Colonic mucosa (tissue), 4 donors: ENCODE results near the gene MITD1. TPM values are rescaled to one million over a fixed set of nuclear protein-coding genes. Genes with fewer than 3 reads are reported as not detected.

ENCODE experiments used
- DNase-seq: peaks from one replicate; pipeline ENCODE4 v3.0.0-alpha.2; 2020
- H3K27ac ChIP-seq: fragments of 200-600 bp; one replicate; pipeline ENCODE4 v1.8.0; 2021
- H3K27me3 ChIP-seq: fragments of 200-600 bp; one replicate; pipeline ENCODE4 v1.8.0; 2021
- H3K36me3 ChIP-seq: fragments of 200-600 bp; one replicate; pipeline ENCODE4 v1.8.0; 2021
- H3K4me1 ChIP-seq: fragments of 200-600 bp; one replicate; pipeline ENCODE4 v1.8.0; 2021; ENCODE audit warnings: mild to moderate bottlenecking
- H3K4me3 ChIP-seq: fragments of 200-600 bp; one replicate; pipeline ENCODE4 v1.8.0; 2021
- H3K9ac ChIP-seq, 2 donors: one replicate each; pipeline ENCODE4 v1.7.0; 2013; ENCODE audit warnings: control low read depth in 2 of 2, low read depth in 2 of 2, low read length in 2 of 2
- H3K9me3 ChIP-seq: fragments of 200-600 bp; one replicate; pipeline ENCODE4 v1.8.0; 2021
- CTCF ChIP-seq: fragments of 200-600 bp; IDR thresholded peaks from one replicate; pipeline ENCODE4 v1.8.0; 2022; ENCODE audit warnings: antibody characterized with exemption, mild to moderate bottlenecking
- intact Hi-C: fragments of 100-400 bp; cut with DNase I; formaldehyde crosslinking; loops from one replicate; pipeline ENCODE4 v1.14.1; 2022
- total RNA-seq, 2 donors: library from RNA; stranded (reverse); fragmentation: NEBNext Ultra II Directional in 1 of 2; extraction: Animal tissue kit (Norgen Biotek cat#: 25700) in 1 of 2; gene quantifications; one replicate each; pipeline ENCODE4 v1.2.1, GENCODE V29; 2021
- donor health status: healthy.
- donor health status: DM: no; HTN: no; CAD: no.
- donor health status: DM: no; HTN: no; CAD: no.

MITD1 gene
- total RNA-seq, 2 donors from 2014 or later: 24.6 to 25.3 TPM

- peaks cover 12% of the 10 kb centered on the region for H3K36me3 ChIP-seq
- no peak overlapping the region for H3K27ac ChIP-seq
- H3K9ac ChIP-seq: no peak overlapping the region
- TF ChIP-seq CTCF: no peak
- DNase-seq: no peak
- no peak overlapping the region for H3K4me3 ChIP-seq
- H3K9me3 ChIP-seq: no peaks in the 10 kb centered on the region
- H3K4me1 ChIP-seq: no peaks in the 10 kb centered on the region
- intact Hi-C loops: no loop called here
- no peaks in the 10 kb centered on the region for H3K27me3 ChIP-seq
These were observed 14.6 kb downstream of the MITD1 start for GRCh38 chr2:99166218-99166617.

- H3K9me3 ChIP-seq: no peaks in the 10 kb centered on the region
- H3K4me3 ChIP-seq: no peak overlapping the region
- H3K9ac ChIP-seq: no peak overlapping the region
- no peak overlapping the region for H3K27ac ChIP-seq
- intact Hi-C loops: loop anchor here (10.0 kb wide), 1 partner anchor 335 kb away; the partner anchor contains the start of gene REV1
- no peaks in the 10 kb centered on the region for H3K36me3 ChIP-seq
- no peak for DNase-seq
- TF ChIP-seq CTCF: no peak
- no peaks in the 10 kb centered on the region for H3K4me1 ChIP-seq
- no peaks in the 10 kb centered on the region for H3K27me3 ChIP-seq
These were observed 21.3 kb downstream of the MITD1 start for GRCh38 chr2:99159594-99159993.

DNA sequence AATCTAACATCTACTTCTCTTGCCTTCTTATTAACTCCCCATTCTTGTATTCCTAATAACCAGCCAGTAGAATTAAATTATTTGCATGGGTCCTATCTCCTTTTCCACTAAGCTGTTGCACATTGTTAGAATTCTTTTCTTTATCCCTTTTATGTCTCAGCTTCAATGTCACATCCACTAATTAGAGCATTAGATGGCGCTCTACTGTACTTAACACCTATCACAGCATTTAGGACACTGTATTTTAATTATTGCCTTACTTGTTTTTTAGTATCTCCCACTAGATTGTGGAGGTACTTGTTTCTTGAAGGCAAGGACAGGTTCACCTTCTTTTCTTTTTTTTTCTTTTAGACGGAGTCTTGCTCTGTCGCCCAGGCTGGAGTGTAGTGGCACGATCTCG is 22.3 kb downstream of the MITD1 start:
- H3K27me3 ChIP-seq: no peaks in the 10 kb centered on the region
- H3K9me3 ChIP-seq: no peaks in the 10 kb centered on the region
- TF ChIP-seq CTCF: no peak
- H3K4me1 ChIP-seq: no peaks in the 10 kb centered on the region
- no peak overlapping the region for H3K9ac ChIP-seq
- no peak overlapping the region for H3K4me3 ChIP-seq
- no peaks in the 10 kb centered on the region for H3K36me3 ChIP-seq
- DNase-seq: no peak
- intact Hi-C loops: loop anchor here (10.0 kb wide), 1 partner anchor 336 kb away; the partner anchor contains the start of gene REV1
- no peak overlapping the region for H3K27ac ChIP-seq

DNA sequence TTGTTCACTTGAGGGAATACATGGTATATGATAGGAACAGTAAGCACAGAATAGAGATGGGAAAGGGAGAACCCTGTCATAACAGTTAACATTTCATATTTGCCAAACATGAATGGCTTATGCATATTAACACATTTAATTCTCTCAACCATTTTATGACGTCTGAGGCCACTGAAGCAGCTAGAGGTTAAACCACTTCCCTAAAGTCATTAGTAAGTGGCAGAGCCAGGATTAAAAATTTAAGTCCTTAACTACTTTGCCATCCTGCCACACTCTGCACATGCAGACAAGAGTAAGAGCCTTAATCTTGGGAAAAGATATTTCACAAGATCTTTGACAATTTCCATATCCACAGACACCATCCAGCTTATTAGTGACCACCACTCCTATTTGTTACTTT is 24.0 kb downstream of the MITD1 start:
- Histone ChIP-seq H3K27me3 (no peaks in the 10 kb centered on the region), H3K27ac (no peak overlapping the region), H3K4me1 (no peaks in the 10 kb centered on the region), H3K9me3 (no peaks in the 10 kb centered on the region), H3K9ac (no peak overlapping the region), H3K4me3 (no peak overlapping the region), H3K36me3 (no peaks in the 10 kb centered on the region)
- intact Hi-C loops: loop anchor here (10.0 kb wide), 1 partner anchor 338 kb away; the partner anchor contains the start of gene REV1
- DNase-seq: no peak
- TF ChIP-seq CTCF: no peak

DNA sequence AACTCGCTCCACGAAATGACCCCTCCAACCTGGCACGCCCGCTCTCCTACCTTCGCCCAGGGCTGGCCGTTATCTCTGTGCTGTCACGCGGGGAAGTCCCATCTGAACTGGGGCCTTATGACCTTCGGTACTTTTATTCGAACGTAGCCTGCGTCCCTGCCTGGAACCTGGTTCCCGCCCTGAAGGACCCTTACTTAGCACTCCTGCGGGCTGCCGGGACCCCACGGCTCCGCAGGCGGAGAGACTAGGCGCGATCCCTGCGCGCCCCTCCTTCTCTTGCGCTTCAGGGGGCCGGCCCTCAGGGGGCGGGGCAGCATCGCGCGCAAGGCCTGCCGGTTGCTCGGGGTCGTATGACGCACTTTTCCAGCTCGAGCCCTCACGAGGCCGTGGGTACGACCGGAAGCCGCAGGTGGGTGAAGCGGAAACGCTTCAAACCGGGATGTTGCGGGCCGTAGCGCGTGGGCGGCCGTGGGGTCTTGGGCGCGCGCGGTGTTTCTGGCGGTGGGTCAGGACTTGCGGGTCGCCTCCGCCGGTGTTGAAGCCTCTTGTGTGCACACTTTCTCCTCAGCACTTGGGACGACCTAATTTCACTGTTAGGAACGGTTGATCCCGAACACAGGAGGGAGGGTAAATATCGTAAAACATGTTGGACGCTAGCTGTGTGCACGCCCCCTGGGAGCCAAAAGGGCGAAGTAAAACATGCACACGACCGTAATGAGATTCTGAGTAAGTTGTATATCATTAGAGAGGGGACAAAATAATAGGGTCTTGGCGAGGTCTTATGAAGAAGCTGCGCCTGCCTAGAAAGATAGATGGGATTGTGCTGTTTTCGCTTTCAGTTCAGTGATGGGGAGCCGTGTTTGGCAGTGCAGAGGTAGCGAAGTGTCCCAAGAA is 26.0 kb downstream of the MITD1 start, which contains the start of the genes LIPT1 and TSGA10:
LIPT1 (plus strand) TSS at position 325 of the 894 bp plus-strand sequence. CDS start 6,991 bp downstream, outside the sequence.
TSGA10 (minus strand) TSS at position 300 of the 894 bp plus-strand sequence. CDS start 45,503 bp downstream, outside the sequence.
- Histone ChIP-seq H3K4me1 (no peaks in the 10 kb centered on the region), H3K27ac (peak within 1 kb of the TSS; percentile 92), H3K27me3 (no peaks in the 10 kb centered on the region), H3K36me3 (no peaks in the 10 kb centered on the region), H3K9me3 (no peaks in the 10 kb centered on the region), H3K9ac (peak within 1 kb of the TSS; percentile 77 to 87), H3K4me3 (peak within 1 kb of the TSS; percentile 65)
- peak; percentile 94 for DNase-seq
- intact Hi-C loops: loop anchor here (10.0 kb wide), 1 partner anchor 340 kb away; the partner anchor contains the start of gene REV1
- no peak for TF ChIP-seq CTCF
